Tibial artery (tissue), 4 donors: ENCODE data around the gene SWI5.
"Not testable (repeated sequence)": the region's sequence is repeated elsewhere in the genome, so short reads cannot be mapped to it uniquely, and the experiment has no call there.

Source experiments
- DNase-seq, 2 donors: peaks; one replicate each; pipeline ENCODE4 v3.0.0-alpha.2; 2019
- H3K27ac ChIP-seq, 2 donors: fragments of 200-600 bp; sonication (generic) in 1 of 2; 1 replicate in 1 of 2; 2 replicates in 1 of 2; pipeline ENCODE4 v1.5.1; 2018 to 2019; ENCODE audit warnings: mild to moderate bottlenecking in 1 of 2
- H3K27me3 ChIP-seq, 2 donors: fragments of 200-600 bp; sonication (generic) in 1 of 2; one replicate each; pipeline versions ENCODE4 v1.5.1 to v1.6.0; 2016 to 2019
- H3K36me3 ChIP-seq, 3 donors: fragments of 200-600 bp; sonication (generic) in 2 of 3; one replicate each; pipeline ENCODE4 v1.5.1; 2016 to 2019; ENCODE audit warnings: mild to moderate bottlenecking in 2 of 3
- H3K4me1 ChIP-seq, 4 donors: fragments of 200-600 bp; sonication (generic) in 2 of 4; 1 replicate in 3 of 4; 2 replicates in 1 of 4; pipeline ENCODE4 v1.5.1; 2016 to 2019
- H3K4me3 ChIP-seq, 2 donors: fragments of 200-600 bp; sonication (generic) in 1 of 2; 1 replicate in 1 of 2; 2 replicates in 1 of 2; pipeline ENCODE4 v1.5.1; 2018 to 2019; ENCODE audit warnings: mild to moderate bottlenecking in 2 of 2
- H3K9me3 ChIP-seq, 3 donors: fragments of 200-600 bp; sonication (generic) in 1 of 3; one replicate each; pipeline ENCODE4 v1.5.1; 2016 to 2019
- CTCF ChIP-seq, 2 experiments: fragments of 200-600 bp in 1 of 2; fragments of 450-650 bp in 1 of 2; IDR thresholded peaks; one replicate each; pipeline ENCODE4 v1.5.1; 2017 to 2019; ENCODE audit warnings: antibody characterized with exemption in 2 of 2, mild to moderate bottlenecking in 1 of 2, moderate library complexity in 1 of 2
- intact Hi-C: fragments of 100-400 bp; cut with DNase I; formaldehyde crosslinking; loops from one replicate; pipeline ENCODE4 v1.15.0; 2023; ENCODE audit warnings: low total_unique reads

SWI5 gene

GRCh38 chr9:128276008-128276573, at the start of gene SWI5:
TSS of gene SWI5 (plus strand) at chr9:128276276.
- peaks cover 0 to 29% (median 22%) of the 10 kb centered on the region in 4 donors for H3K4me1 ChIP-seq
- no peaks in the 10 kb centered on the region for H3K9me3 ChIP-seq
- no peaks in the 10 kb centered on the region for H3K27me3 ChIP-seq
- peak within 1 kb of the TSS; percentile 68 to 94 for H3K4me3 ChIP-seq
- peak in 1 of 2 experiments; percentile 12 for TF ChIP-seq CTCF (IDR thresholded peaks at IDR 0.05)
- H3K36me3 ChIP-seq: peaks cover 18 to 26% (median 25%) of the 10 kb centered on the region in 3 donors
- intact Hi-C loops: no loop called here
- peak; percentile 100 for DNase-seq
- H3K27ac ChIP-seq: peak within 1 kb of the TSS; percentile 83 to 88

- no peaks in the 10 kb centered on the region for H3K27me3 ChIP-seq
- DNase-seq: no peak
- intact Hi-C loops: no loop called here
- H3K27ac ChIP-seq: no peak overlapping the region
- no peak overlapping the region for H3K4me3 ChIP-seq
- H3K36me3 ChIP-seq: no peaks in the 10 kb centered on the region
- no peaks in the 10 kb centered on the region for H3K9me3 ChIP-seq
- no peak for TF ChIP-seq CTCF (IDR thresholded peaks at IDR 0.05)
- H3K4me1 ChIP-seq: no peaks in the 10 kb centered on the region
Observed at GRCh38 chr9:128226412-128226801, 49.7 kb upstream of the SWI5 start.

DNA sequence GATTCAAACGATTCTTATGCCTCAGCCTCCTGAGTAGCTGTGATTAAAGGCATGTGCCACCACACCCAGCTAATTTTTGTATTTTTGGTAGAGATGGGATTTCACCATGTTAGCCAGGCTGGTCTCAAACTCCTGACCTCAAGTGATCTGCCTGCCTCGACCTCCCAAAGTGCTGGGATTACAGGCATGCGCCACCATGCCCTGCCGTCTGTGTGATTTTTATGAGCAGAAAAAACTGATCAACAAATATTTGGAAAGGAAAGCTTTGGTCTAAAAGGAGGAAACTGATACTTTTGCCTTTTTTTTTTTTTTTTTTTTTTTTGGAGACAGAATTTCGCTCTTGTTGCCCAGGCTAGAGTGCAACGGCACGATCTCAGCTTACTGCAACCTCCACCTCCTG, 45.2 kb upstream of the SWI5 start:
- H3K4me1 ChIP-seq, H3K27ac ChIP-seq, intact Hi-C loops, H3K27me3 ChIP-seq, H3K36me3 ChIP-seq, DNase-seq, H3K9me3 ChIP-seq, H3K4me3 ChIP-seq: not testable (repeated sequence)

DNA sequence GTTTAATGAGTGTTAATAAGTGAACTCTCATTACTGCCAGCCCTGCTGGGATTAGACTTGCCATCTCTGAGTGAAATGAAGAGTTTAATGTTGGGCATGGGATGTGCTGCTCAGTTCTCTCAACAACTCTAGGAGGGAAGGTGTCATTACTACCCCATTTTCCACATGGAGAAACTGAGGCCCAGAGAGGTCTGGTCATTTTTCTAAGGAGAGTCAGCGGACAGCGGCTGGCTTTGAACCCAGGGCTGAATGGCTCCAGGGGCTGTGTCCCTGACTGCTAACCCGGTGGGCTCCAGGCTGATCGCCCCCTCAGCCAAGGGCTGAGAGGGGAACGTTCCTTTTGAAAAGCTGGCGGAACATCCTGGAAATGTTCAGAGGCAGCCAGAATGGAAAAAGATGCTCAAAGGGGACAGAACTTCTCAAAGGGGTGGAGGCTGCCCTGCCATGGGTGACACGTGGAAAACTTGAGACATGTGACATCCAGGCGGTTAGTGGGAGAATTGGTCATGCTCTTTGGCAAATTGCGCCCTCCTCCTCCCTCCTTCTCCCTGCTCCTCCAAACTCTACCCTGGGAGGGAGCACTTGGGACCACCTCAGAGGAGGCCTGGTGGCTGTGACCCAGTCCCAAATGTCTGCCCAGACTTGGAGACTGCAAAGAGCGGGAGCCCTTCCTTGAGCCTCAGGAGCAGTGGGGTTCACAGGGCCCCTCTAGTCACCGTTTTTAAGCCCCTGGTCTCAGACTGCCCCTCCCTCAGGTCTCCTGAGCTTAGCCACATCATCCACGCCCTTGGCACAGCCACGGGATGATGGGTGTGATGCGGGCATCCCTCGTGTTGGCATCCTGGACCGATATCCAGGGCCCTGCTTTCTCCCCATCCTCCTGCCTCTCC, 44.2 kb upstream of the SWI5 start:
- Histone ChIP-seq H3K4me3 (no peak overlapping the region), H3K27ac (peak overlapping the region; percentile 33 to 49), H3K9me3 (no peaks in the 10 kb centered on the region), H3K4me1 (no peaks in the 10 kb centered on the region), H3K27me3 (no peaks in the 10 kb centered on the region), H3K36me3 (no peaks in the 10 kb centered on the region)
- peak; percentile 82 to 89 for DNase-seq
- intact Hi-C loops: no loop called here
- no peak for TF ChIP-seq CTCF (IDR thresholded peaks at IDR 0.05)

DNA sequence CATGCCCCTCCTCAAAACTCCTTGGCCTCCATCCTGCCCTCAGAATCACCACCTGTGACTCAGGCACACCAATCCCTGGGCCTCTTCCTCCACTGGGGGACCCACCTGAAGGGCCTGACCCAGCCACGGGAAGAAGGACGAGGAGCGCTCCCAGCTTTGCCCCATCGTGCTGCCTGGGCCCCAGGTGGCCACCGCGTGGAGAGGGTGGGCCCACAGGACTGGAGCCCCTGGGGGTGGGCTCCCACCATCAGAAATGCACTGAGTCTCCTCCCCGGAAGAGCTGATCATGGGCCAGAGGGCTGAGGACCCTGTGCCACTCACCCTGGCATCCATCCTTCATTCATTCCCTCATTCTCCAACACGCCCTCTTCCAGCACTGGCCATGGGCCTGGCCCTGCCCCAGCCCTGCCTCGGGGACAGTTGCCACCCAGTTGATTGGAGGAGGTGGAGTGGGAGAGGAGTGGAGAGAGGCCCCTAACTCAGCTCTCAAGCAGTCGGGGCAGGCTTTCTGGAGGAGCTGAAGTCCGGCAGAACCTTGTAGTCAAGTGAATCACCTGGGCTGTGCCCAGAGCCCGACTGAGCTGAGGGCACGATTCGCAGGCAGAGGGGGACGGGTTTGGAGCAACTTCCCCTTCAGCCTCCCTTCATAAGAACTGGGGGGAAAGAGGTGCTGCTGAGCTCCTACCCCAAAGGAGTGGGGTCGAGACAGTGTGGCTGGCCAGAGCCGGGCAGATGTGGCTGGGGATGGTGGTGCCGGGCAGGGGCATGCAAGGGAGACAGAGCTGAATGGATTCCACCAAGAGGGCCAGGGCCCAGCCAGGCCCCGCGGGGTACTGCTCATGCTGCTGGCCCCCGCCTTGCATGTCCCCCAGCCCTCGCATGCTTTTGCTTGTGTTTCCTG, 43.3 kb upstream of the SWI5 start:
- DNase-seq: no peak
- TF ChIP-seq CTCF (IDR thresholded peaks at IDR 0.05): no peak
- no peaks in the 10 kb centered on the region for H3K36me3 ChIP-seq
- no peaks in the 10 kb centered on the region for H3K4me1 ChIP-seq
- H3K9me3 ChIP-seq: no peaks in the 10 kb centered on the region
- intact Hi-C loops: no loop called here
- no peaks in the 10 kb centered on the region for H3K27me3 ChIP-seq
- H3K4me3 ChIP-seq: no peak overlapping the region
- H3K27ac ChIP-seq: peak overlapping the region; percentile 33 to 49
